ENCODE data around the gene ZFP62. TPM values are rescaled to one million over a fixed set of nuclear protein-coding genes. Genes with fewer than 3 reads are reported as not detected.
A peak's percentile ranks its signal among the peaks of the same experiment; 100 is the strongest.

Gene ZFP62
- total RNA-seq, 4 donors from 2014 or later, result 17.7 to 22.8 (median 20.5) TPM

- no peak for DNase-seq (ENCODE audit: extremely low spot score)
- 79% methylated on average over 12 of the region's 12 CpGs for WGBS
- Histone ChIP-seq H3K4me1 (peaks cover 0 to 44% (median 29%) of the 10 kb centered on the region in 4 donors), H3K36me3 (no peaks in the 10 kb centered on the region), H3K9me3 (no peaks in the 10 kb centered on the region), H3K4me3 (no peak overlapping the region), H3K27ac (replicated peaks in 1 of 4) (peak overlapping the region; percentile 48 to 76 (median 73)), H3K27me3 (no peaks in the 10 kb centered on the region)
- TF ChIP-seq POLR2AphosphoS5 (IDR thresholded peaks at IDR 0.05) (peak in 1 of 2 donors; percentile 27), POLR2A (IDR thresholded peaks at IDR 0.05; ENCODE audit: low read depth) (no peak), CTCF (IDR thresholded peaks at IDR 0.05) (no peak), EP300 (IDR thresholded peaks at IDR 0.05) (no peak)
- intact Hi-C loops (cut with DNase I), result no loop called here
Observed at GRCh38 chr5:180874804-180875582, 13.9 kb upstream of the ZFP62 start.

GRCh38 chr5:180873615-180874520 lies 12.8 kb upstream of the ZFP62 start:
- Histone ChIP-seq H3K27ac (replicated peaks in 1 of 4) (peak overlapping the region; percentile 47 to 76 (median 73)), H3K4me1 (peaks cover 0 to 54% (median 36%) of the 10 kb centered on the region in 4 donors), H3K4me3 (no peak overlapping the region), H3K27me3 (no peaks in the 10 kb centered on the region), H3K9me3 (no peaks in the 10 kb centered on the region), H3K36me3 (no peaks in the 10 kb centered on the region)
- intact Hi-C loops (cut with DNase I), result no loop called here
- 71% methylated on average over 13 of the region's 13 CpGs for WGBS
- TF ChIP-seq POLR2AphosphoS5 (IDR thresholded peaks at IDR 0.05), result peak; percentile 27 to 43
- no peak for TF ChIP-seq EP300 (IDR thresholded peaks at IDR 0.05)
- DNase-seq (ENCODE audit: extremely low spot score), result peak; percentile 83

- Histone ChIP-seq H3K36me3 (no peaks in the 10 kb centered on the region), H3K4me1 (peaks cover 0 to 57% (median 41%) of the 10 kb centered on the region in 4 donors), H3K27ac (replicated peaks in 1 of 4) (peak overlapping the region in 2 of 4 donors; percentile 70 to 76), H3K9me3 (no peaks in the 10 kb centered on the region), H3K27me3 (no peaks in the 10 kb centered on the region), H3K4me3 (no peak overlapping the region)
- WGBS, result 91% methylated on average over 7 of the region's 9 CpGs
- DNase-seq (ENCODE audit: extremely low spot score), result no peak
- intact Hi-C loops (cut with DNase I), result no loop called here
- no peak for TF ChIP-seq POLR2A (IDR thresholded peaks at IDR 0.05; ENCODE audit: low read depth)
Observed at GRCh38 chr5:180872419-180872818, 11.3 kb upstream of the ZFP62 start.

GRCh38 chr5:180870276-180871068 lies 9.4 kb upstream of the ZFP62 start:
- no peak overlapping the region for H3K4me3 ChIP-seq
- intact Hi-C loops (cut with DNase I), result no loop called here
- WGBS, result 72% methylated on average over 16 of the region's 16 CpGs
- TF ChIP-seq CTCF (IDR thresholded peaks at IDR 0.05) (no peak), POLR2AphosphoS5 (IDR thresholded peaks at IDR 0.05) (no peak), POLR2A (IDR thresholded peaks at IDR 0.05; ENCODE audit: low read depth) (no peak), EP300 (IDR thresholded peaks at IDR 0.05) (no peak)
- H3K36me3 ChIP-seq, result no peaks in the 10 kb centered on the region
- H3K9me3 ChIP-seq, result no peaks in the 10 kb centered on the region
- DNase-seq (ENCODE audit: extremely low spot score), result no peak
- H3K27me3 ChIP-seq, result no peaks in the 10 kb centered on the region
- peak overlapping the region; percentile 71 to 77 (median 75) for H3K27ac ChIP-seq (replicated peaks in 1 of 4)
- peaks cover 0 to 44% (median 34%) of the 10 kb centered on the region in 4 donors for H3K4me1 ChIP-seq

GRCh38 chr5:180869587-180869986 lies 8.5 kb upstream of the ZFP62 start:
- Histone ChIP-seq H3K4me3 (no peak overlapping the region), H3K9me3 (no peaks in the 10 kb centered on the region), H3K27ac (replicated peaks in 1 of 4) (peak overlapping the region; percentile 71 to 77 (median 75)), H3K27me3 (no peaks in the 10 kb centered on the region), H3K4me1 (peaks cover 0 to 35% (median 26%) of the 10 kb centered on the region in 4 donors), H3K36me3 (no peaks in the 10 kb centered on the region)
- TF ChIP-seq POLR2AphosphoS5 (IDR thresholded peaks at IDR 0.05), result peak; percentile 82
- no peak for TF ChIP-seq CTCF (IDR thresholded peaks at IDR 0.05)
- peak; percentile 63 for TF ChIP-seq EP300 (IDR thresholded peaks at IDR 0.05)
- 47% methylated on average over 1 of the region's 1 CpG for WGBS
- peak; percentile 92 for DNase-seq (ENCODE audit: extremely low spot score)
- intact Hi-C loops (cut with DNase I), result loop anchor here (5.0 kb wide), 1 partner anchor 288 kb away; no protein-coding TSS in a partner anchor
